Erythroblast (primary cell): ENCODE results near the gene HEG1.

Experiments used
- GATA1 ChIP-seq: IDR thresholded peaks from 2 replicates; pipeline ENCODE4 v1.6.1; 2011; ENCODE audit warnings: low read depth, mild to moderate bottlenecking, control low read depth, low read length, moderate library complexity
- POLR2A ChIP-seq: IDR thresholded peaks from 2 replicates; pipeline ENCODE4 v1.6.1; 2011; ENCODE audit warnings: mild to moderate bottlenecking, low read length

DNA sequence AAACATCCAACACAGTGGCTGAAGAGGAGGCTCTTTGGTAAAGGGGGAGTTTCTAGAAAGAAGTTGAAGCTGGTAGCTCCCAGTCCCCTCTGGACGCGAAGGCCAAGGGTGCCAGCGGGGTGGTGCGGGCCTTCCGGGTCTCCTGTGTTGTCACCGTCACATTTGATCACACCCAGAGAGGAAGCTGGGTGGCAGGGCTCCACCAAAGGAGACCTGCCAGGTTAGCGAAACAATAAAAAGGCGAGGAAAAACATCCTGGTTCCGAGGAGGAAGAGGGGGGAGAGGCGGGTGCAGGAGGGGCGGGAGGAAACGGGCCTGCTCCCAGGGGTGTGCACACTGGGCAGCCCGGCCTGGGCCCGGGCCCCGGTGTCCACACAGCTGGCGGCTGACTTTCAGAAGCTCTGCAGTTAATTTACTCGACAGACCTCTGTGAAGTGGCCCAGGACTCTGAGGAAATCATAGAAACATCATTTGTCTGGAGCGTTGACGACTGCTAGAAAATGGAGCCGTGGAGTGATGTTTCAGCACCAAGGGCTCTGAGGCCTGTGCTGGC is 12.1 kb downstream of the HEG1 start:
- TF ChIP-seq POLR2A (no peak), GATA1 (no peak)
